Measurements from ENCODE around the gene KIAA1614.

KIAA1614 gene

DNA sequence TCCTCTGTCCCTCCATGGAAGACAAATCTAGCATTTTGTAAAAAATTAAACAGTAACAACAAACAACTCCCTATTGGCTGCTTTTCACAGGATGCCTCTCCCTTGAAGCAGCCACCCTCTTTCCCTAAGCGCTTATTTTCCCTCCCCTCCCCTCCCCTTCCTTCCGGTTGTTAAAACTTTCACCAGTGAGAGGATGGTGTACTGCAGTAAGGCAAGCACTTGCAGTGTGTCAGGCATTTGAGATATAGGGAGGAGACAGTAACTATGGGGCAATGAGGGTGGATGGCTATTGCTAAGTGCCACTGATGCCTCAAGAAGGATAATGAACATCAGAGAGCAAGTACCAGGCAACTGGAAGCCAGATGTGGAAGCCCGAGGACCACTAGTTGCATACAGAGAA, 19.1 kb upstream of the KIAA1614 start:
- no peaks in the 10 kb centered on the region for H3K27me3 ChIP-seq (ENCODE audit: insufficient read depth, poor library complexity, severe bottlenecking)
- DNase-seq (ENCODE audit: low read depth in 1 of 2, low spot score in 1 of 2): no peak
- H3K4me3 ChIP-seq (replicated peaks; ENCODE audit: insufficient read depth, low read length): no peak overlapping the region
- no peak overlapping the region for H3K27ac ChIP-seq (replicated peaks)
- TF ChIP-seq SPI1 (IDR thresholded peaks at IDR 0.05; ENCODE audit: borderline replicate concordance, low read depth): no peak
- TF ChIP-seq, protein P1, sequence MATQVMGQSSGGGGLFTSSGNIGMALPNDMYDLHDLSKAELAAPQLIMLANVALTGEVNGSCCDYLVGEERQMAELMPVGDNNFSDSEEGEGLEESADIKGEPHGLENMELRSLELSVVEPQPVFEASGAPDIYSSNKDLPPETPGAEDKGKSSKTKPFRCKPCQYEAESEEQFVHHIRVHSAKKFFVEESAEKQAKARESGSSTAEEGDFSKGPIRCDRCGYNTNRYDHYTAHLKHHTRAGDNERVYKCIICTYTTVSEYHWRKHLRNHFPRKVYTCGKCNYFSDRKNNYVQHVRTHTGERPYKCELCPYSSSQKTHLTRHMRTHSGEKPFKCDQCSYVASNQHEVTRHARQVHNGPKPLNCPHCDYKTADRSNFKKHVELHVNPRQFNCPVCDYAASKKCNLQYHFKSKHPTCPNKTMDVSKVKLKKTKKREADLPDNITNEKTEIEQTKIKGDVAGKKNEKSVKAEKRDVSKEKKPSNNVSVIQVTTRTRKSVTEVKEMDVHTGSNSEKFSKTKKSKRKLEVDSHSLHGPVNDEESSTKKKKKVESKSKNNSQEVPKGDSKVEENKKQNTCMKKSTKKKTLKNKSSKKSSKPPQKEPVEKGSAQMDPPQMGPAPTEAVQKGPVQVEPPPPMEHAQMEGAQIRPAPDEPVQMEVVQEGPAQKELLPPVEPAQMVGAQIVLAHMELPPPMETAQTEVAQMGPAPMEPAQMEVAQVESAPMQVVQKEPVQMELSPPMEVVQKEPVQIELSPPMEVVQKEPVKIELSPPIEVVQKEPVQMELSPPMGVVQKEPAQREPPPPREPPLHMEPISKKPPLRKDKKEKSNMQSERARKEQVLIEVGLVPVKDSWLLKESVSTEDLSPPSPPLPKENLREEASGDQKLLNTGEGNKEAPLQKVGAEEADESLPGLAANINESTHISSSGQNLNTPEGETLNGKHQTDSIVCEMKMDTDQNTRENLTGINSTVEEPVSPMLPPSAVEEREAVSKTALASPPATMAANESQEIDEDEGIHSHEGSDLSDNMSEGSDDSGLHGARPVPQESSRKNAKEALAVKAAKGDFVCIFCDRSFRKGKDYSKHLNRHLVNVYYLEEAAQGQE (IDR thresholded peaks at IDR 0.05; ENCODE audit: insufficient replicate concordance, low read depth): no peak
- TF ChIP-seq CTCF (IDR thresholded peaks at IDR 0.05; ENCODE audit: insufficient read depth, low read length): no peak
- TF ChIP-seq GABPA (IDR thresholded peaks at IDR 0.05; ENCODE audit: low read depth): no peak
- TF ChIP-seq POLR2AphosphoS5 (IDR thresholded peaks at IDR 0.05; ENCODE audit: low read depth): no peak

DNA sequence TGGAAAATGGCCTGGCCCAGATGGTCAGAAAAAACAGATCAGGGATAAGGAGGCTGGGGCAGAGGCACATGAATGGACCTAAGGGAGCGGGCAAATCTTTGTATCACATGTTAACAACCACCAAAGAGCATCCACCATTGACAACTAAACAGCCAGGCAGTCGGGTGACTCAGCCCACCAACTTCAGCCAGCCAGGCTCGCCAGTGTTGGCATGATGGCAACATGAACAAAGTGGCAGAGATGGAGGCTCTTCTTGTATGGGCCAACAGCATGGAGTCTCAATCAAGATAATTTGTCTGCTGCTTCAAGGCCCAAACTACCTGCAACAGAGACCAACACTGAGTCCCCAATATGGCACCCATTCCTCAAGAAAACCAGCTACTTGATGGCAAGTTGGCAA, 16.5 kb upstream of the KIAA1614 start:
- no peak for DNase-seq (ENCODE audit: low read depth in 1 of 2, low spot score in 1 of 2)
- no peaks in the 10 kb centered on the region for H3K27me3 ChIP-seq (ENCODE audit: insufficient read depth, poor library complexity, severe bottlenecking)
- no peak overlapping the region for H3K27ac ChIP-seq (replicated peaks)
- no peak overlapping the region for H3K4me3 ChIP-seq (replicated peaks; ENCODE audit: insufficient read depth, low read length)
- no peak for TF ChIP-seq SPI1 (IDR thresholded peaks at IDR 0.05; ENCODE audit: borderline replicate concordance, low read depth)
- TF ChIP-seq GABPA (IDR thresholded peaks at IDR 0.05; ENCODE audit: low read depth): no peak
- TF ChIP-seq, protein P1 (IDR thresholded peaks at IDR 0.05; ENCODE audit: insufficient replicate concordance, low read depth): no peak
- no peak for TF ChIP-seq CTCF (IDR thresholded peaks at IDR 0.05; ENCODE audit: insufficient read depth, low read length)
- no peak for TF ChIP-seq POLR2AphosphoS5 (IDR thresholded peaks at IDR 0.05; ENCODE audit: low read depth)

GRCh38 chr1:180898441-180899219, 14.1 kb upstream of the KIAA1614 start:
- DNase-seq (ENCODE audit: low read depth in 1 of 2, low spot score in 1 of 2): no peak
- H3K27me3 ChIP-seq (ENCODE audit: insufficient read depth, poor library complexity, severe bottlenecking): no peaks in the 10 kb centered on the region
- no peak overlapping the region for H3K27ac ChIP-seq (replicated peaks)
- TF ChIP-seq CTCF (IDR thresholded peaks at IDR 0.05; ENCODE audit: insufficient read depth, low read length): no peak
- TF ChIP-seq SPI1 (IDR thresholded peaks at IDR 0.05; ENCODE audit: borderline replicate concordance, low read depth): no peak
- TF ChIP-seq GABPA (IDR thresholded peaks at IDR 0.05; ENCODE audit: low read depth): no peak
- TF ChIP-seq, protein P1 (IDR thresholded peaks at IDR 0.05; ENCODE audit: insufficient replicate concordance, low read depth): no peak
- no peak for TF ChIP-seq POLR2AphosphoS5 (IDR thresholded peaks at IDR 0.05; ENCODE audit: low read depth)
- no peak overlapping the region for H3K4me3 ChIP-seq (replicated peaks; ENCODE audit: insufficient read depth, low read length)

Data from HL-60 (cell line).